ENCODE measurements around the gene THUMPD2.
"Not testable (repeated sequence)": the region's sequence is repeated elsewhere in the genome, so short reads cannot be mapped to it uniquely, and the experiment has no call there.

THUMPD2 gene, protein sequence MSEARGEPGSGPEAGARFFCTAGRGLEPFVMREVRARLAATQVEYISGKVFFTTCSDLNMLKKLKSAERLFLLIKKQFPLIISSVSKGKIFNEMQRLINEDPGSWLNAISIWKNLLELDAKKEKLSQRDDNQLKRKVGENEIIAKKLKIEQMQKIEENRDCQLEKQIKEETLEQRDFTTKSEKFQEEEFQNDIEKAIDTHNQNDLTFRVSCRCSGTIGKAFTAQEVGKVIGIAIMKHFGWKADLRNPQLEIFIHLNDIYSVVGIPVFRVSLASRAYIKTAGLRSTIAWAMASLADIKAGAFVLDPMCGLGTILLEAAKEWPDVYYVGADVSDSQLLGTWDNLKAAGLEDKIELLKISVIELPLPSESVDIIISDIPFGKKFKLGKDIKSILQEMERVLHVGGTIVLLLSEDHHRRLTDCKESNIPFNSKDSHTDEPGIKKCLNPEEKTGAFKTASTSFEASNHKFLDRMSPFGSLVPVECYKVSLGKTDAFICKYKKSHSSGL

DNA sequence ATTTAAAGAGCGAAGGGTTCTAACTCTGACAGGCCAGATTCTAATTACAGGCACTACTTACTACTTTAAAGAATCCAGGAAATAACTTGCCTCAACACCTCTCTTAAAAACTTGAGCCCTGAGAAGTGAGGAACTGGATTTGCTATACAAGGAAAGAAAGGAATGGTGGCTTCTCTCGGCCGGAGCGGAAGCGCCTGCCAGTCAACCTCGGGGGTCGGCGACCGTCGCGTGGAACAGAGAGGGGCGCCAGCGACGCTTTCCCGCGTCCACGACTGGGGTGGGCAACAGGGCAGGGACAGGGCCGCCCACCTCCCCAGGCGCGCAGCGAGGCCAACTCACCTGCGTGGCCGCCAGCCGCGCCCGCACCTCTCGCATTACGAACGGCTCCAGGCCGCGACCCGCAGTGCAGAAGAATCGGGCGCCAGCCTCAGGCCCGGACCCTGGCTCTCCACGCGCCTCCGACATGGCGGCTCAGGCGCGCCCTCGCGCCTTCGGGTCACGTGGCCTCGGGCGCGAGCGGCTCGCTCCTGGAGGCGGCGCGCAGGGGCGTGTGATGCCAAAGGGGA lies at the start of gene THUMPD2:
Gene THUMPD2, minus strand, starts transcription at position 484 of the 566 bp plus-strand sequence. Its CDS starts 19 bp downstream, at position 465.
- DNase-seq: peak; percentile 61 to 66

DNA sequence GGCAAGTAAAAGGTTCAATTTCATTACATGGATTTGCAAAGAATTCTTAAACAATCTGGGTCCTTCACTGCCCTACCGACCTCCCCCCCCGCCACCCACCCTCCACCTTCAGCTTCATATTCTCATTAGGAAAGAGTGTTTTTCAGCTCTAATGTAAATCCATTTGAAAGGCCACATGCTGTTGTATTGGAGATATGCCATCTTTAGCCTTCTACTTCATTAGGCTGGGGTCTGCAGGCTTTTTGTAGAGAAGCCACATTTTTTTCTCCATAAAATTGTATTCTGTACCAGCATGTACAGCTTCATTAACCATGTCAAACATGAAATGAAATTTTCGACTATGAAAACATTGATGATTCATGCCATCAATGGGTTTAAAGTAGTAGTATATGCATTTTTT lies 42.8 kb upstream of the THUMPD2 start:
- no peak for DNase-seq

DNA sequence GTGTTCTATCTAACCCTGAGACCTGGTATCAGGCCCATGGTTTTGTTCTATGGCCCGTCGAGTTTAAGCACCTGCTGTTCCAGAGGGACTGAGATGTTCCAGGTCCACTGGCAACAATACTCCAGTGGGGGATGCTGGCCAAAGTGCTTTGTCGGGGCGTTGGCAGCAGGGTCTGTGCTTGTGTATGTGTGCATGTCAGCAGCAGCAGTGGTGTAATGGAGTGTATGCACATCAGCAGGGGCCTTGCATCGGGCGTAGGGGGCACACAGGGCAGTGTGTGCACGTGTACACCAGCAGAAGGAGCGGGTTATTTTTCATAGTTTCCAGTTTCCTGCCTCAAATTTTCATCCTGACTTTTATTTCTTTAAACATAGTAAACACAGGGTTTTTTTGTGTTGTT lies 37.8 kb upstream of the THUMPD2 start:
- no peak for DNase-seq

DNA sequence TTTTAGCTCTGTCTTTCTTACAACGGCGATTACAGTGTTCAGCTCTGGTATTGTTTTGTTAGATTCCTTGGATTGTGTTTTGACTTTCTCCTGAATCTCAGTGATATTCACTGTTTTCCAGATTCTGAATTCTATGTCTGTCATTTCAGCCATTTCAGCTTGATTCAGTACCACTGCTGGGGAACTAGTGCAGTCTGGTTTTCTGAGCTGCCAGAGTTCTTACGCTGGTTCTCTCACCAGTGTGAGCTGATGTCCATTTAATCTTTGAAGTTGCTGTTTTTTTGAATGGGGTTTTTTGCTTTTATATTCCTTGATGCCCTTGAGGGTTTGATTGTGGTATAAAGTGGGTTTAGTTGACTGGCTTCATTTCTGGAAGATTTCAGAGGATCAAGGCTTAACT lies 37.4 kb upstream of the THUMPD2 start:
- DNase-seq: no peak

DNA sequence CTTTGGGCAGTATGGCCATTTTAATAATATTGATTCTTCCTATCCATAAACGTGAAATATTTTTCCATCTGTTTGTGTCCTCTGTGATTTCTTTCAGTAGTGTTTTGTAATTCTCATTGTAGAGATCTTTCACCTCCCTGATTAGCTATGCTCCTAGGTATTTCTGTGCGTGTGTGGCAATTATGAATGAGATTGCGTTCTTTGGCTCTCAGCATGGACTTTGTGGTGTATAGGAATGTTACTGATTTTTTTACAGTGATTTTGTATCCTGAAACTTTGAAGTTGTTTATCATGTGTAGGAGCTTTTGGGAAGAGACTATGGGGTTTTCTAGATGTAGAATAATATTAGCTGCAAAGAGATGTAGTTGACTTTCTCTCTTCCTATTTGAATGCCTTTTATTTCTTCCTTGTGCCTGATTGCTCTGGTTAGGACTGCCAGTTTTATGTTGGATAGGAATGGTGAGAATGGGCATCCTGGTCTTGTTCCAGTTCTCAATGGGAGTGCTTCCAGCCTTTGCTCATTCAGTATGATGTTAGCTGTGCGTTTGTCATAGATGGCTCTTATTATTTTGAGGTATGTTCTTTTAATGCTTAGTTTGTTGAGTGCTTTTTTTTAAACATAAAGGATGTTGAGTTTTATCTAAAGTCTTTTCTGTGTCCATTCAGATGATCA lies 27.0 kb upstream of the THUMPD2 start:
- DNase-seq: no peak

DNA sequence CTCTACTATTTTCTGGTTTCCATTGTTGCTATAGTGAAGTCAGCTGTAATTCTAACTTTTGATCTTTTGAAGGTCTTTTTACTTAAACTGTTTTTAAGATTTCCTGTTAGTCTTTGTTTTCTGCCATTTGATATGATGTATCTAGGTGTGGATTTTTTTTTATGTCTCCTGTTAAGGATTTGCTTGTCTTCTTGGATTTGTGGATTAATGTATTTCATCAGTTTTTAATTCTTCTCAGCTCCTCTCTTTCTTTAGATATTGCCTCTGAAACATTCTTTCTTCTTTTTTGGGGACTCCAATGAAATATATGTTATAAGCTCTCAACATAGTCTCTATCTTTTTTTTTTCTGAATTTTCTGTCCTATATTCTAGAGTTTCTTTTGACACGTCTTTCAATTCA lies 24.8 kb upstream of the THUMPD2 start:
- no peak for DNase-seq

DNA sequence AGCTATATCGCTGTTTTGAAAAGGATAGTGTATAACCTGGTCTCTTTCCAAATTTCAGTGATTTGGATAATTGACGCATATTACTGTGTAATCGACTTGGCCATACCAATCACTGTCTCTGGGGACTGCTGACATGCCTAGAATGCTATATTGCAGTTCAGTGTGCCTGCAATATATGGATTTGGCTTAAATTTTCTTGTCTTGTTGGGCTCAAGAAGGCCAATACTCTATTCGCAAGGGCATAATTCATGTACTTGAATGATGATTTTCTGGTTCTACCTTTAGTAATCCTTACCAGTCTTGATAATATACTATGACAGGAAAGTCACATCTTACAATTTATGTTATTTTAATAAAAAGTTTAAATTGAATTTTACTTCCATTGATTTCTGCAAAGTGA lies 21.7 kb upstream of the THUMPD2 start:
- no peak for DNase-seq

DNA sequence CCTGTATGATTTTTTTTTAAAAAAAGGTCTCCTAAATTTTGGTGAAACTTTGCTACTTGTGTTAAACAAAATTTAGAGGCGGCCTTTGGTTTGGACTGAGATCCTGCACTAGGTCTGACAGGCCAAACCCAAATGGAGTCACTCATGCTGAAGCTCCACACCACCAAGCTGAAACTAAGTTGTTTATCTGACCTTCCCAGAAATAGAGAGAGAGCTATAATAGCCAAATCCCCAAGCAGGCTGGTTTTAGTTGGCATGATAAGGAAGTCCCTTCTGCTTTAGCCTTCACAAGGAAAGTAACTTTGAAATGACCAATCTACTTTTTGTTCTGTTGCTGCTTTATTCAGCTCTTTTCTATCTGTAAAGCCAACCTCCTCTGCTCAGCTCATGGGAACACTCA lies 17.1 kb upstream of the THUMPD2 start:
- DNase-seq: no peak

DNA sequence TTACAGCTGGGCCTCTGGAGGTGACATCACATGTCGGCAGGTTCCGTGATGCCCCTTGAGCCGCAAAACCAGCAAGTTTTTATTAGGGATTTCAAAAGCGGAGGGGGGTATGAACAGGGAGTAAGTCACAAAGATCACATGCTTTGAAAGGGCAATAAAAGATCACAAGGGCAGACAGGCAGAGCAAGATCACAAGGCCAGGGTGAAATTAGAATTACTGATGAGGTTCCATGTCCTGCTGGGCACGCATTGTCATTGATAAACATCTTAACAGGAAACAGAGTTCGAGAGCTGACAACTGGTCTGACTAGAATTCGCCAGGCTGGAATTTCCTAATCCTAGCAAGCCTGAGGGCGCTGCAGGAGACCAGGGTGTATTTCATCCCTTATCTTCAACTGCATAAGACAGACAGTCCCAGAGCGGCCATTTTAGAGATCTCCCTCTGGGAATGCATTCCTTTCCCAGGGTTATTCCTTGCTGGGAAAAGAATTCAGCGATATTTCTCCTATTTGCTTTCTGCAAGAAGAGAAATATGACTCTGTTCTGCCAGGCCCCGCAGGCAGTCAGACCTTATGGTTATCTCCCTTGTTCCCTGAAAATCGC lies 11.3 kb upstream of the THUMPD2 start:
- DNase-seq: not testable (repeated sequence)

DNA sequence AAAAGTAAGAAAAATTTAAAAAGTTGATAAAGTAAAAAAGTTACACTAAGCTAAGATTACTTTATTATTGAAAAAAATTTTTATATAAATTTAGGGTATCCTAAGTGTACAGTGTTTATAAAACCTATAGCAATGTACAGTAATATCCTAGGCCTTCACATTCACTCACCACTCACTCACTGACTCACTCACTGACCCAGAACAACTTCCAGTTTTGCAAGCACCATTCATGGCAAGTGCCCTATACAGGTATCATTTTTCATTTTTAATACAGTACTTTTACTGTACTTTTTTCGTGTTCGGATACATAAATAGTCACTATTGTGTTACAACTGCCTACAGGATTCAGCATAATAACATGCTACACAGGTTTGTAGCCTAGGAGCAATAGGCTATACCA lies 8.9 kb upstream of the THUMPD2 start:
- DNase-seq: no peak

DNA sequence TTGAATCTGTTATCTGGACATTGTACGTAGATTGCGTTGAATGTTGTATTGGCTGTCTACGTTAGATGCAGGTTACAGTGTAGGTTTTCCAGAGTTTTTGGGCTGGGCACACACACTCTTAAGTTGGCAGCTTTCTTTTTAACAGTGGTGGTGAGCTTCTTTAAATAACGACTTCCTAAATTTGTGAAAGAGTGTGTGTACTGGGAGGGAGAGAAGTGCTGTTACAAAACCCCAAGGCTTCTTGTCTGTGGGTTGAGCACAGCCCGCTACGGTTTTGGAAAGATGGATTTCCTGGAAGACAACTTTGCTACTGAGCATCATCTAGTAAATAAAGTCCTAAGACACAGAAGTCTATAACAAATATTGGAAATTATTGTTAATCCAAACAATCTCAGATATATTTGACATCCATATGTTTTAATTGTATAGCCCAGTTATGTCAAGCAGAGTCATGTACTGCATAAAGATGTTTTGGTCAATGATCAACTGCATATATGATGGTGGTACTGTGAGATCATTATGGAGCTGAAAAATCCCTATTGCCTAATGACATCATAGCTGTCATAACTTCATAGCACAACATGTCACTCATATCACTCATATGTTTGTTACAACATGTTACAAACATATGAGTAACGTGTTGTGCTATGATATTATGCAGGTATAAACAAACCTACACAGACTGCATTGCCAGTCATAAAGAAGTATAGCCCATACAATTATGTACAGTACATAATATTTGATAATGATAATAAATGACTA lies 7.9 kb upstream of the THUMPD2 start:
- no peak for DNase-seq

DNA sequence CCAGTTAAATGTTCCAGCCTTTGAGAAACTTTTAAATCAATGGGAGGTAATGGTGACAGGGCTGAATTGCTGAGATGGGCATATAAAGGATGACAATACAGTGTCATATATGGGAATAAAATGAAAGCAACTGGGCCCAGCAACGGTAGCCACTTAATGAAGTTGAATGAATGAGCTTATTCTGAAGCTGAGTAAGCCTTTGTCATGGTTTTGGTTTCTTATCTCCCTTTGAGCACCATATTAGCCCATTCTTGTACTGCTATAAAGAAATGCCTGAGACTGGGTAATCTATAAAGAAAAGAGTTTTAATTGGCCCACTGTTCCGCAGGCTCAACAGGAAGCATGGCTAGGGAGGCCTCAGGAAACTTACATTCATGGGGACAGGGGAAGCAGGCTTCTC lies 3.5 kb upstream of the THUMPD2 start:
- DNase-seq: no peak

DNA sequence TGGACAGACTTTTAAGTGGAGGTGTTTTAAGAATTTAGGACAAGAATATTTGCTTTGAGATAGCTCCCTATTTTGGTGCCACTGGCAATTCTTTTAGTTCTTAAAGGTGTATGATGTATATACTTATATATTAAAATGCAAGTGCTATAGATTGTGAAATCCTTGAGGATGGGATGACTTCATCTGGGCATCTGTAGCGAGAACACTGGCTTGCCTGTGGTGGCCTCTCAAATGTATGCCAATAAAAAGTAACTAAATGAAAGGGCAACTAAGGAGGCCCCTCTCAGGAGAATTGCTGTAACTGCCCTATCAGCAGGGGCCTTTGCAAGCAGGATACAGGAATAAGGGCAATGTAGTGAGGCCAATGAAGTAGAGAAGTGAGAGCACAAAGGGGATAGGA lies 2.6 kb upstream of the THUMPD2 start:
- DNase-seq: no peak

DNA sequence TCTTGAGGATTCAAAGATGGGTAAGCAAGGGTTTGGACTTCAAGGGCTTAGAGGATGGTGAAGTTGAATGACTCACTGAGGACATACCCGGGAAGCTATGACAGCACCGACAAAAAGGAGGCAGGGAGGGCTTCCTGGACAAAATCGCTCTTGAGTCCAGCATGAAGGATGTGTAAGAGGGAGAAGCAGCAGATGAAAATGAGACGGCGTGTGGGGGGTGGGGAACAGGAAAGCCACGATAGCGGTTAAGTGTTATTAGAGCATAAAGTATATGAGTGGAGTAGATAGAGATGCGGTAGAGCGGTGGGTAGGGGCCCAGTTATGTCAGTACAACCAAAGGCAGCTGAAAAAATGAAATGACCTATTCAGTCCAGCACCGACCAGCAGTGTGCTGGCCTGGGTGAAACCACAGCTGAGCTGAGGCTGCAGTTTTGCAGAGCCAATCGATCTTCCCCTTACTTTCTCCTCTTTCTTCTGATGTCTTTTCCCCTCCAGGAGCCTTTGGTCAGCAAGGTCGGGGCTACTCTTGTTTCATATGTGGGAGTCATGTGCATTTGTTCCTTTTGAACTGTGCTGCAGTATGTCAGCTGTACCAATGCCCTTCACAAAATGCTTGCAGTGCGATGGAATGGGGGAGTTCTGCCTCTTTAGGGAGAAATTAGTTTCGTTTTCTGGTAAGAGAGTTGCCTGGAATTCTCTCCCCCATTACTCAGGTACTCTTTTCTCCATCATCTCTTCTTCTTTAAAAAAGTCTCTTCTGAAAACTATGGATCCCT lies 2.0 kb upstream of the THUMPD2 start:
- no peak for DNase-seq

DNA sequence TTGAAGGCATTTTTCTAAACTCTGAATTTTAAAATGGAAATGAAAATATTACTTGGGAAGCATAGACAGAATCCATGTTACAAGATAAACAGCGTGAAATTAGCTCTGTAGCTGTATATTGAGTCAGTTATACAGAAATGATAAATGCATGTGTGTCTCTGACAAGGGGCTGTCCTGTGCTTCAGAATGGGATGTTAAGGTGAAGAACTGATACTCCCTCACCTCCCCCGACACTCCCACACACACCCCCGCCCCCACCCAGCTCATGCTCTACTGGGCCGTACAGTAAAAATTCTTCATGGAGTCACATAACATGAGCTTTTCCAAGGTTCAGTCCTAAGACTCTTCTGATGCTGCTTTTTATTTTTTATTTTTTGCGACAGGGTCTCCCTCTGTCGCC lies 869 bp upstream of the THUMPD2 start:
- no peak for DNase-seq

DNA sequence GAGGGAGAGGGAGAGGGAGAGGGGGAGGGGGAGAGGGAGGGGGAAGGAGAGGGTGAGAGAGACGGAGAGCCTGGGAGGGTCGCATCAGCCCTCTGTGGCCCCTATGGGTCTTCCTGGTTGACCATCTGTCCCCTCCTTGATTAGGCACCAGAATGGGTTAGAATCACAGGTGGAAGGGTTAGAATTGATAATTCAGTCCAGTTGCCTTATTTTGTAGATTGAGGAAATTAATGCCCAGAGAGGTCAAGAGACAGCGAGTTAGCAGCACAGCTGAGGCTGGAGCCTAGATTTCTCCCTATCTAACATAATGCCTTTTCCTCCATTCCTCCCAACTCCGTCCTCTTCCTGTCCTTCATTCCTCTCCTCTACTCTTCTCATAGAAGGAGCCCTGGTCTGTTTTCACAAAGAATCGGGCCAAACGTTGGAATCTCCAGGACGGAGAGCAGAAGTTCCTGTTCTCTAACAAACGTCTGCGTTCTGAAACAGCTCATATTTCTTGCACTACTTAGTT lies 338 bp upstream of the THUMPD2 start:
- DNase-seq: no peak

DNA sequence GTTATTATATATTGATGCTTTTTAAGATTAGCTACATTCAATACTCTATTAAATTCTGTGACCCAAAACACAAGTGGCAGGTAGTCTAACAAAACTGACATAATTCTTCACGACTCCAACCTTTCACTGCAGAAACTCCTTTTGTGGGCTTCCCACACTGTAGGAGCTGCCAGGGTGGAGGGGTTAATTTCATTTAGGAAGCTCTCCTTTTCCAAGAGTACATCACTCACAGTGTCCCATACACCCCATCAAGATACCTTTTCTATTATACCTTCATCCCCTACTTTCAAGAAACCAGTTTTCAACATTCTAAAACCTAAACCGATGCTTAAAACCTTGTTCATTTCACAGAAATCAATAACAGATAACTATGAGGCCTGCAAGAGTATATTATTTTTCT lies 825 bp downstream of the THUMPD2 start:
- no peak for DNase-seq

DNA sequence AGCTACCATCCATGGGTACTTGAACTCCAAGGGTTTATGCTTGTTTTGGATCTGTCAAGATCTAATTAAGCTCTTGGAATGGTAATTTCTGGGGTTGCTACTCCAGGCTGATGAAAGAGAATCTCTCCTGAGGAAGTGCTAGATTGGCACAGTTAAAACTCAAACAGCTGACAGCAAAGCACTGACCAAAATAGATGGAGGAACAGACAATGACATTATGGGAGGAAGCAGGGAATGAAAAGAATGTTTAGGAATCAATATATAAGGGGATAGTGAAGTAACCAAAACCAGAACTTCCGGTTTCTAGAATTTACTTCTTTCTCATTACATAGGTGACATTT lies 6.3 kb downstream of the THUMPD2 start:
- no peak for DNase-seq

DNA sequence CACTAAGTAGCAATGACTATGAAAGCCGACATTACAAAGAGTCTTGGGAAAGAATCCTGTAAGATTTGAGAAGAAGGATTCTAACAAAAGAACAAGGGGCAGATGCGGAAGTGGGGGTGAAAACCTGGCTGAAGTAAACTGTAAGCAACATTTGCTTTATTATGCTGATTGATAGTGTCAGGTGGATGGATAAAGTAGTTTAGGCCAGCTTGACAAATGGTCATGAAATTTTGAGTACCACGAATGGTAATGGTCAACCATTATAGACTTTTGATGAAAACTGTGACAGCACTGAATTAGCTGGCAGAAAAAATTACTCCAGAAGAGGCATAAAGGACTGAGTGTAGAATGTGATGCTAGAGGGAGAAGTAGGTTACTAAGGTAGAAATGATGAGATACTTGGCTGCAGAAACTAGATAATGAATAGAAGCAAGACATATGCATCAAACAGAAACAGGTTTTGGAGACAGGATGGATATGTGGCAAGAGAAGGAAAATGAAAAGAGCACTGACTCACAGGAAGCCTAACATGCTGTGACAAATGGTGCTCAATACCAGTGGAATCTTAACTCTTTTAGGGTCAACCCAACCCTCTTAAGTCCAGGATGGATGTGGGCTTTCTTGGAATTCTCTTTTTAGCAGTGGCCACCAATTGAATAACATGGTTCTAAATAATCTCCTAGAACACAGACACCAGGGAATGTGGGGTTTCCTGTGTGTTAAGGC lies 6.8 kb downstream of the THUMPD2 start:
- DNase-seq: no peak

DNA sequence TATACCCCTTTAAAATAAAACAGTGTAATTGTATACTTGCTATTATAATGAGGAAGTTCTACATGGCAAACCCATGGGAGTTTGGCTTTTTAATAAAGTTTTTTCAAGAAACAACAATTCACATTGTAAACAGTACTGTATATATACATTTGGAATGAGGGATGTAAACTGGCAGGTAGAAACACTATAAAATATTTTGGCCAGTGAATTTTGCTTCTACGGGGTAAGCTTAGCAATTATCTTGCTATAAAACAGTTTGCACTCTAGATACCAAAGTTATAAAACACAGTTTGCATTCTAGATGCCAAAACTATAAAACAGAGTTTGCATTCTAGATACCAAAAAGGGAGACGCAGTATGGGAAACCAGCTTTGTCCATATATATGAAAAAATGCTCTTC lies 16.6 kb downstream of the THUMPD2 start:
- no peak for DNase-seq

DNA sequence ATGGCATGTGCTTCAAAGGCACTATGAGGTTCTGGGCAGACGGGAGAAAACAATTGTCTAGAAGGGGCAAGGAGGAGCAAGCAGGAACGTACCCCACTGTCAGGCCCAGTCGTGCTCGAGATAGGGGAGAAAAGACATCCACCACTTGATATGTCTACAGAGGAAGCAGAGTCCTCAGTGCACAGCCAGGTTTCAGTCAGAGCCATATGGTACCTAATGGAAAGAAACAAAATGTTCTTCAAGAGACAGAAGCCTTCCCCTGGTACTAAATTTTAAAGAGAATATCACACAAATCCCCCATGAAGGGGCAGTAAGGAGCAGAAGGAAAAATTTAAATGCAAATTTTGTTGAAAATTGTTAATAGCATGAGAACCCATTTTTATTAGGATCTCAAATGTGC lies 21.9 kb downstream of the THUMPD2 start:
- DNase-seq: no peak
